Measurements from ENCODE around the gene PACRGL.
"Not testable (repeated sequence)": the region's sequence is repeated elsewhere in the genome, so short reads cannot be mapped to it uniquely, and the experiment has no call there.

PACRGL gene

DNA sequence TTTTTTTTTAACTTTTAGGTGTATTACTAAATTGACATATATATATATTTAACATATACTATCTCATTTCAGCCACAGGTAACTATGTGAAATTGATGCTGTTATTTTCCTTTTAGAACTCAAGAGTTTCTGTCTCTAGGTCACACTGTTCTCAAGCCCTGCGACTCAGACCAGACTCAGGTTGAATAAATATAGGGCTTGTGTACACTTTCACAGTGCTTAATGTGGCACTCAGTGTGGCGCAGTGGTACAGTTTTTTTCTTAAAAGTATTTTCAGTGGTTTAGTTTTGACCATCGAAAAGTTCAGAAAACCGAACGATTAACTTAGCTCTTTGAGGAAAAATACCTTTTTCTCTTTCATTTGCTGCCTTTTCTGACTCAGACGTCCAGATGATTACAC, 24.7 kb downstream of the PACRGL start:
- no peak for DNase-seq

DNA sequence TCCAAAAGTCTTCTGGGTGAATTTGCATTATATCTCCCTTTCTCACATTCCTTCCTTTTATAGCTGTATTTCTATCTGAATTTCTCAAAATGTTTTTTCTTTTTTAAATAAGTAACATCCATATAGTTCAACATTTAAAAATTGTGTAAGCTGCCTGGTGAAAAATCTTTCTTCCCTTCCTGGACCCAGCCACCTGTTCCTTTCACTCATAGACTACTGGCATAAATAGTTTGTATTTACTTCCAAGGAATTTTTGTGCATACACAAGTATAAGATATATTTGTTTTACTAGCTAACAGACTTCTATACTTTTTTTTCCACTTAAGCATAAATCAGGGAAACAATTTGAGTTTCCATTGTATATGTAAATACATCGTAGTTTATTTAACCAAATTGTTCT, 35.7 kb downstream of the PACRGL start:
- DNase-seq, result no peak

- not testable (repeated sequence) for DNase-seq
These were observed 45.7 kb downstream of the PACRGL start for GRCh38 chr4:20746000-20746399.

- DNase-seq, result no peak
These were observed 52.4 kb downstream of the PACRGL start for GRCh38 chr4:20752641-20753040.

DNA sequence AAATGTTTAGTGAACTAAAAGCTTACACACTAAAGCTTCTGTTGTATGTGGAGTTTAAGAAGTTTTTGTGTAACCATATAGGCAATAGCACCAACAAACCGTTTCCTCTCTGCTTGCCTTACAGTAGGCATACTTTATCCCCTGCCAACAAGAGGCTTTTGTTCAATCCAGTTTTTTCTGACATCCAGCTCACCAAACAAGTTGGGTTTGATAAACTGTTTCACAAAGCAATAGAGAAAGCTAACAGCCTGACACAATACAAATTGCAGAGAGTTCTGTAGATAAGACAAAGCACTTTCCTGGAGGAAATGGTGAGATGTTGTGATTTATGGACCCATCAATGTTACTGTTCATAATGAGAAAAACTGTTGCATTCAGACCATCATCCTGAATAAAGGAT, 53.8 kb downstream of the PACRGL start:
- no peak for DNase-seq

GRCh38 chr4:20760053-20760452, 59.8 kb downstream of the PACRGL start:
- DNase-seq, result no peak

GRCh38 chr4:20761382-20761781, 61.1 kb downstream of the PACRGL start:
- DNase-seq, result no peak

DNA sequence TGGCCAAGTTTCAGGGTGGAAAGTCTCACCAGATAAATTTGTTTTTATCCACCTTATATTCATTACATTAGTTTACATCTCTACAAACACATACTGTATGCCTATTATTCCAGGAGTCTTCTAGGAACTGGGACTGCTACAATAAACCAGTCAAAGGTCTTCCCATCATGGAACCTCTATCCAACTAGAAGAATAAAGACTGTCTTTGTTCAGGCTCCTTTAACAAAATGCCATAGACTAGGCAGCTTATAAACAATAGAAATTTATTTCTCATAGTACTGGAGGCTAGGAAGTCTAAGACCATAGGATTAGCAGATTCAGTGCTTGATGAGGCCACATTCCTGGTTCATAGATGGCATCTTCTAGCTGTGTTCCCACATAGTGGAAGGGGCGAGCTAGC, 61.6 kb downstream of the PACRGL start:
- DNase-seq, result no peak

DNA sequence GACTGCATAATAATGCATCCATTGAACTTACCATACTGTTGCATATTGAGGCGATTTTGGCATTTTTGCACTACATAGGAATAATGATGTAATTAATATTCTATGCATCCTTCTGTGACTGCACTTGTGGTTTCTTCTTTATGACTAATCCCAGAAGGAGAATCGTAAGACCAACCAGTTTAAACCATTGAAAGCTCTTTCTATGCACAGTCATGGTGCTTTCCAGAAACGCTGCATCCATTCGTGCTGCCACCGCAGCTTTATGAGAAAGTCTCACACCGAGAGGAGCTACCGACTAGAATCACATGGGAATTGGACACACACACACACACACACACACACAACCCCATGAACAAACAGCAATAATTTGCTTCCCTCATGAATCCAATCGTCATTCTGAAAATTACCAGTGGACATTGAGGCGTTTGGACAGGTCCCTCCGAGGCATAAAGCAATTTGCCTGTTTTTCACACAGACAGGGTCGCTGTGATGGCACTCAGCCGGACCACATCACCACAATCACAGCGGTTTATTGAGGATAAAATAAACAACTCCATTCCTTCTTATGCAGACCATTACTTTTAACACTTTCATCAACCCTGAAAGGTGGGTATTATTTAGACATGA, 64.2 kb downstream of the PACRGL start:
- no peak for DNase-seq

DNA sequence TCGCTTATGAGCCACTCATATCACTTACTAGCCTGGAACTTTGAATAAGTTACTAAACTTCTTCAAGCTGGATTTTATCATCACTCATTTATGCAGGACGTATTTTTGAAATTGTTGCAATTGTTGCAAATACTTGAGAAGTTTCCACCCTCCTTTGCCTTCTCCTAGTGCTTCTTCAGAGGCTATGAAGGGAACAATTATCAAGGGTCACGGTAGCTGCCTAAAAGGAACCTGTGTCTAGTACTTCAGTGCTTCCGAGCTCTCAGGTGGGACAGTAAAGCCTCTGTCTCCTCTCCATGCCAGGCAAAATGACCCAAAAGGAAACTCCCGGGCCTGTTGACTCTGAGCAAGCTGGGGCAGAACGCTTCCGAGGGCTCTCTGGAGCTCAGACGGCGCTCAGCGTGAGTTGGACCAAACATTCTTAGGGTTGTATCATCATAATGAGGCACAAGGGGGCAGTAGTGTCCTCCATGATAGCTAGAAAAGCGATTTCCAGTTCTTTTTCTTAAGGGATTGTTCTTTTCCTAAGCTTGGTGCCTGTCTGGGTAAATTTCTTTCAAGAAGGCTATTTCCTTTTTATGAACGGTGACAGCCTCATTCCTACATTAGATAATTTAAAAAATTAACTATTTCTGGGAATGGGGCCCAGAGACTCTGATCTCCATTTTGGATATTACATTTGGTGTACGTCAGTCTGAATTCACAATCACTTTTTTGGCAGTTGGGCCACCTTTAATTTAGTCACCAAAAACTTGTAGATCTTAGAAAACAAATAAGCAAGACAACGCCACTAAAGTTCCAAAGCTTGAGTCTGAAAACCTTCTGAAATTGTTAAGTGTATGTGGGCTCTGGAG, 73.1 kb downstream of the PACRGL start:
- DNase-seq, result peak in 1 of 2 experiments; percentile 59

DNA sequence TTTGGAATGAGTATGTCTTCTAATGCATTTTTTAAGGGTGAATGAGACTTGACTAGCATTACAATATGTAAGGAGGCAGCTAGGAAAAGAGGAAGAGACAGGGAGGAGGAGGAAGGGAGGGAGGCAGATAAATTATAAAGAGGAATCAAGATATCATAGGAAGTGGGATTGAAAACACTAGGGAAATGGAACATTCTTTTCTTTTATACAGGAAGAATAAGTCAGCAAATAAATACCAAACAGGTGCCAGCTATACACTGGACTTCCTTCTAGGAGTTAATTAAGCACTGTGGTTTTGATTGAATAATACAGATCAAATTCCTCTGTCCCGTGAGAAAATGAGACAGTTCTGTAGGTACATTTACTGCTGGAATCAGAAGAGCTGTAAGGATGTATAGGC, 78.6 kb downstream of the PACRGL start:
- DNase-seq, result no peak

DNA sequence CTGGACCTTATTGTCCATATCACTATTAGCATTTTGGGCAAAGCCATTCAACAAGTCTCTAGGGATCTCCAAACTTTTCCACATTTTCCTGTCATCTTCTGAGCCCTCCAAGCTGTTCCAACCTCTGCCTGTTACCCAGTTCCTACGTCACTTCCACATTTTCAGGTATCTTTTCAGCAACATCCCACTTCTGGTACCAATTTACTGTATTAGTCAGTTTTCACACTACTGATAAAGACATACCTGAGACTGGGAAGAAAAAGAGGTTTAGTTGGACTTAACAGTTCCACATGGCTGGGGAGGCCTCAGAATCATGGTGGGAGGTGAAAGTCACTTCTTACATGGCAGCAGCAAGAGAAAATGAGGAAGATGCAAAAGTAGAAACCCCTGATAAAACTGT, 82.9 kb downstream of the PACRGL start:
- not testable (repeated sequence) for DNase-seq

DNA sequence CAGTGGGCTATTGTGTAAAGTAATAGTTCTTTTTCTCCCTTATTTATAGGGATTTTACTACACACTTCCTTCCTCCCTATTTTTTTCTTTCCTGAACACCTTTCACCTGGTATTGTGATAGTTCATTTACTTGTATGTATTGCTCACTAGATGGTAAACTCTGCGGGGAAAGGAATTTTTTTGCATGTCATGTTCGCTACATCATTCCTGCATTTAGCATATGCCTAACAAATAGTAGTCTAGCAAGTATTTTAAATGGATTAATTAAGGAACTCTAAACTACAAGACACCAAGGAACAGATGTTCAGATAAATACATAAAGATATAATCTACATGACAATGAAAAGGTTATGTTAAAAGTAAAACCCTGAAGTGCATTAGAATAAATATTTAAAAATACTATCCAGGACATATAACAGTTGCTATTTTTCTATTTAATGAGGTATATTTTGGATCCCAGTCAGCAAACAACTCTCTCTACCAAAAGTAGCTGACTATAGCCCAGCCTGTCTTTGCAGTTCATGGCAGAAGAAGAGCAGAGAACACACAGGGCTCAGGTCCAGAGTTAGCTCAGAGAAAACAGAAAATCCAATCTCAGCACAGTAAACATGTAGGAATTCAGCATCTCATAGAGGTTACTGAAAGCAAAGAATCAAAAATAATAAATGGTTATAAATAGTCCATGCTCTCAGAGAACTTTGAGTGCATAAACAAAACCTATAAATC, 87.8 kb downstream of the PACRGL start:
- DNase-seq, result no peak

Data from NCI-H446 (cell line).